HepG2 (cell line): ENCODE data around the gene TNP2. TPM values are rescaled to one million over a fixed set of nuclear protein-coding genes. Genes with fewer than 3 reads are reported as not detected.
A peak's percentile ranks its signal among the peaks of the same experiment; 100 is the strongest.

Experiments used
- ARID2 ChIP-seq: sonication (generic); formaldehyde crosslinking; IDR thresholded peaks from 2 replicates; pipeline ENCODE4 v1.8.1; 2022; ENCODE audit warnings: mild to moderate bottlenecking, missing genetic modification reagents, borderline replicate concordance
- CBFB ChIP-seq: sonication (generic); formaldehyde crosslinking; IDR thresholded peaks from 2 replicates; pipeline ENCODE4 v1.4.0; 2020; ENCODE audit warnings: missing genetic modification reagents
- CSRNP1 ChIP-seq: sonication (generic); formaldehyde crosslinking; IDR thresholded peaks from 2 replicates; pipeline ENCODE4 v1.8.1; 2023; ENCODE audit warnings: mild to moderate bottlenecking, missing genetic modification reagents
- HMGXB3 ChIP-seq: sonication (generic); formaldehyde crosslinking; IDR thresholded peaks from 2 replicates; pipeline ENCODE4 v1.4.0; 2020; ENCODE audit warnings: missing genetic modification reagents, borderline replicate concordance
- HNRNPL ChIP-seq: fragments of 200-400 bp; formaldehyde crosslinking; IDR thresholded peaks from 2 replicates; pipeline ENCODE4 v1.6.1; 2017; ENCODE audit warnings: mild to moderate bottlenecking, low read depth, low read length
- MZF1 ChIP-seq: sonication (generic); formaldehyde crosslinking; IDR thresholded peaks from 2 replicates; pipeline ENCODE4 v1.8.1; 2023; ENCODE audit warnings: mild to moderate bottlenecking, missing genetic modification reagents, borderline replicate concordance
- NFATC3 ChIP-seq: sonication (generic); formaldehyde crosslinking; IDR thresholded peaks from 2 replicates; pipeline ENCODE4 v1.5.1; 2020; ENCODE audit warnings: mild to moderate bottlenecking, missing genetic modification reagents
- SNAI1 ChIP-seq: sonication (generic); formaldehyde crosslinking; IDR thresholded peaks from 2 replicates; pipeline ENCODE4 v1.5.0; 2020; ENCODE audit warnings: mild to moderate bottlenecking, missing genetic modification reagents, borderline replicate concordance
- ZNF317 ChIP-seq: sonication (generic); formaldehyde crosslinking; IDR thresholded peaks from 2 replicates; pipeline ENCODE4 v1.5.0; 2020; ENCODE audit warnings: mild to moderate bottlenecking, missing genetic modification reagents
- ZNF362 ChIP-seq: sonication (generic); formaldehyde crosslinking; IDR thresholded peaks from 2 replicates; pipeline ENCODE4 v1.4.0; 2020; ENCODE audit warnings: missing genetic modification reagents, mild to moderate bottlenecking, borderline replicate concordance
- polyA plus RNA-seq, 8 experiments: library from polyadenylated mRNA; depleted of rRNA in 3 of 8; stranded (reverse) in 7 of 8; unstranded in 1 of 8; fragments of >200 nt; fragmentation: Illumina TruSeq in 4 of 8; extraction: Trizol in 4 of 8; gene quantifications; 2 replicates each; pipeline versions ENCODE4 v1.2.1 to v1.2.3, GENCODE V29; 2011 to 2016; ENCODE audit warnings: low read depth in 4 of 8, missing spikeins in 1 of 8, mixed read lengths in 1 of 8; ENCODE audit not compliant: insufficient read depth in 1 of 8
- total RNA-seq, 5 experiments: library from RNA; depleted of rRNA; stranded (reverse); fragments of >200 nt; fragmentation: Illumina TruSeq; extraction: Trizol; gene quantifications; 2 replicates each; pipeline ENCODE4 v1.2.3, GENCODE V29; 2016; ENCODE audit warnings: low read depth in 1 of 5
- TF ChIP-seq, protein P1 (sequence below): sonication (generic); formaldehyde crosslinking; IDR thresholded peaks from 2 replicates; pipeline ENCODE4 v1.4.0; 2020; ENCODE audit warnings: missing genetic modification reagents
- TF ChIP-seq, protein P2 (sequence below): sonication (generic); formaldehyde crosslinking; IDR thresholded peaks from 2 replicates; pipeline ENCODE4 v1.4.0; 2020; ENCODE audit warnings: missing genetic modification reagents

The TNP2 gene
- total and polyA plus RNA-seq, 2 of the 13 experiments (the other 11 are each of a cell fraction or from before 2014, with no cell fraction given): not detected

- TF ChIP-seq CSRNP1 (CRISPR knock-in tag) (0 out of 2 replicates have a peak, but pooled peaks have one; percentile 74), HNRNPL (no peak), ARID2 (CRISPR knock-in tag) (0 out of 2 replicates have a peak, but pooled peaks have one; percentile 90), ZNF317 (CRISPR knock-in tag) (no peak), HMGXB3 (CRISPR knock-in tag) (no peak), NFATC3 (0 out of 2 replicates have a peak, but pooled peaks have one; percentile 28), CBFB (CRISPR knock-in tag) (no peak), SNAI1 (CRISPR knock-in tag) (0 out of 2 replicates have a peak, but pooled peaks have one; percentile 60), MZF1 (CRISPR knock-in tag) (no peak), ZNF362 (no peak)
- TF ChIP-seq, protein P1, sequence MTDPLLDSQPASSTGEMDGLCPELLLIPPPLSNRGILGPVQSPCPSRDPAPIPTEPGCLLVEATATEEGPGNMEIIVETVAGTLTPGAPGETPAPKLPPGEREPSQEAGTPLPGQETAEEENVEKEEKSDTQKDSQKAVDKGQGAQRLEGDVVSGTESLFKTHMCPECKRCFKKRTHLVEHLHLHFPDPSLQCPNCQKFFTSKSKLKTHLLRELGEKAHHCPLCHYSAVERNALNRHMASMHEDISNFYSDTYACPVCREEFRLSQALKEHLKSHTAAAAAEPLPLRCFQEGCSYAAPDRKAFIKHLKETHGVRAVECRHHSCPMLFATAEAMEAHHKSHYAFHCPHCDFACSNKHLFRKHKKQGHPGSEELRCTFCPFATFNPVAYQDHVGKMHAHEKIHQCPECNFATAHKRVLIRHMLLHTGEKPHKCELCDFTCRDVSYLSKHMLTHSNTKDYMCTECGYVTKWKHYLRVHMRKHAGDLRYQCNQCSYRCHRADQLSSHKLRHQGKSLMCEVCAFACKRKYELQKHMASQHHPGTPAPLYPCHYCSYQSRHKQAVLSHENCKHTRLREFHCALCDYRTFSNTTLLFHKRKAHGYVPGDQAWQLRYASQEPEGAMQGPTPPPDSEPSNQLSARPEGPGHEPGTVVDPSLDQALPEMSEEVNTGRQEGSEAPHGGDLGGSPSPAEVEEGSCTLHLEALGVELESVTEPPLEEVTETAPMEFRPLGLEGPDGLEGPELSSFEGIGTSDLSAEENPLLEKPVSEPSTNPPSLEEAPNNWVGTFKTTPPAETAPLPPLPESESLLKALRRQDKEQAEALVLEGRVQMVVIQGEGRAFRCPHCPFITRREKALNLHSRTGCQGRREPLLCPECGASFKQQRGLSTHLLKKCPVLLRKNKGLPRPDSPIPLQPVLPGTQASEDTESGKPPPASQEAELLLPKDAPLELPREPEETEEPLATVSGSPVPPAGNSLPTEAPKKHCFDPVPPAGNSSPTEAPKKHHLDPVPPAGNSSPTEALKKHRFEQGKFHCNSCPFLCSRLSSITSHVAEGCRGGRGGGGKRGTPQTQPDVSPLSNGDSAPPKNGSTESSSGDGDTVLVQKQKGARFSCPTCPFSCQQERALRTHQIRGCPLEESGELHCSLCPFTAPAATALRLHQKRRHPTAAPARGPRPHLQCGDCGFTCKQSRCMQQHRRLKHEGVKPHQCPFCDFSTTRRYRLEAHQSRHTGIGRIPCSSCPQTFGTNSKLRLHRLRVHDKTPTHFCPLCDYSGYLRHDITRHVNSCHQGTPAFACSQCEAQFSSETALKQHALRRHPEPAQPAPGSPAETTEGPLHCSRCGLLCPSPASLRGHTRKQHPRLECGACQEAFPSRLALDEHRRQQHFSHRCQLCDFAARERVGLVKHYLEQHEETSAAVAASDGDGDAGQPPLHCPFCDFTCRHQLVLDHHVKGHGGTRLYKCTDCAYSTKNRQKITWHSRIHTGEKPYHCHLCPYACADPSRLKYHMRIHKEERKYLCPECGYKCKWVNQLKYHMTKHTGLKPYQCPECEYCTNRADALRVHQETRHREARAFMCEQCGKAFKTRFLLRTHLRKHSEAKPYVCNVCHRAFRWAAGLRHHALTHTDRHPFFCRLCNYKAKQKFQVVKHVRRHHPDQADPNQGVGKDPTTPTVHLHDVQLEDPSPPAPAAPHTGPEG (CRISPR knock-in tag): 0 out of 2 replicates have a peak, but pooled peaks have one; percentile 2
- TF ChIP-seq, protein P2, sequence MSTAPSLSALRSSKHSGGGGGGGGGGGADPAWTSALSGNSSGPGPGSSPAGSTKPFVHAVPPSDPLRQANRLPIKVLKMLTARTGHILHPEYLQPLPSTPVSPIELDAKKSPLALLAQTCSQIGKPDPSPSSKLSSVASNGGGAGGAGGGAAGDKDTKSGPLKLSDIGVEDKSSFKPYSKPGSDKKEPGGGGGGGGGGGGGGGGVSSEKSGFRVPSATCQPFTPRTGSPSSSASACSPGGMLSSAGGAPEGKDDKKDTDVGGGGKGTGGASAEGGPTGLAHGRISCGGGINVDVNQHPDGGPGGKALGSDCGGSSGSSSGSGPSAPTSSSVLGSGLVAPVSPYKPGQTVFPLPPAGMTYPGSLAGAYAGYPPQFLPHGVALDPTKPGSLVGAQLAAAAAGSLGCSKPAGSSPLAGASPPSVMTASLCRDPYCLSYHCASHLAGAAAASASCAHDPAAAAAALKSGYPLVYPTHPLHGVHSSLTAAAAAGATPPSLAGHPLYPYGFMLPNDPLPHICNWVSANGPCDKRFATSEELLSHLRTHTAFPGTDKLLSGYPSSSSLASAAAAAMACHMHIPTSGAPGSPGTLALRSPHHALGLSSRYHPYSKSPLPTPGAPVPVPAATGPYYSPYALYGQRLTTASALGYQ: 0 out of 2 replicates have a peak, but pooled peaks have one; percentile 6
Measured at GRCh38 chr16:11298143-11298900, 29.2 kb upstream of the TNP2 start (continued).
